Breast epithelium (tissue), 3 donors: Measurements from ENCODE around the gene ATP11C.

Experiments
- CTCF ChIP-seq, 3 donors: fragments of 450-650 bp; IDR thresholded peaks; one replicate each; pipeline ENCODE4 v1.5.1; 2016 to 2017; ENCODE audit warnings: antibody characterized with exemption in 3 of 3, mild to moderate bottlenecking in 3 of 3, moderate library complexity in 3 of 3
- POLR2A ChIP-seq: fragments of 450-650 bp; IDR thresholded peaks from one replicate; pipeline ENCODE4 v1.6.1; 2016; ENCODE audit warnings: antibody characterized with exemption, mild to moderate bottlenecking, moderate library complexity
- POLR2AphosphoS5 ChIP-seq, 3 donors: sonication (generic); formaldehyde crosslinking; IDR thresholded peaks; one replicate each; pipeline ENCODE4 v1.6.1; 2017; ENCODE audit warnings: antibody characterized with exemption in 3 of 3

- TF ChIP-seq CTCF (IDR thresholded peaks at IDR 0.05) (no peak), POLR2A (no peak), POLR2AphosphoS5 (IDR thresholded peaks at IDR 0.05) (no peak)
These were observed 149.8 kb downstream of the ATP11C start for GRCh38 chrX:139783030-139783429.
